Activated CD4-positive, alpha-beta memory T cell treated with anti-CD3 and anti-CD28 coated beads, Interleukin-2, amount 10 ng/mL, durations not matched to agents 7 days and 5 days (primary cell): Measurements from ENCODE around the gene MAD1L1. TPM values are rescaled to one million over a fixed set of nuclear protein-coding genes. Genes with fewer than 3 reads are reported as not detected.
A peak's percentile ranks its signal among the peaks of the same experiment; 100 is the strongest.

Source experiments
- CTCF ChIA-PET: fragments of 350-600 bp; sonication (Branson Sonifier 250); formaldehyde crosslinking; loops from one replicate; lab custom pipeline; 2021; ENCODE audit warnings: antibody characterized with exemption, inconsistent platforms; lab: Charles Lee
- POLR2A ChIA-PET: fragments of 350-600 bp; sonication (Branson Sonifier 250); formaldehyde crosslinking; loops from one replicate; lab custom pipeline; 2021; ENCODE audit warnings: antibody characterized with exemption; lab: Charles Lee
- DNase-seq: peaks from one replicate; pipeline ENCODE4 v3.0.0-alpha.2; 2020
- H3K27ac Mint-ChIP-seq: one replicate; pipeline ENCODE4 v1.8.0; 2021; ENCODE audit warnings: mild to moderate bottlenecking, mixed read lengths
- H3K27me3 Mint-ChIP-seq: one replicate; pipeline ENCODE4 v1.8.0; 2021; ENCODE audit warnings: mixed read lengths
- H3K36me3 Mint-ChIP-seq: one replicate; pipeline ENCODE4 v1.8.0; 2021; ENCODE audit warnings: low read depth, mixed read lengths
- H3K4me1 Mint-ChIP-seq: one replicate; pipeline ENCODE4 v1.8.0; 2021; ENCODE audit warnings: mixed read lengths
- H3K4me3 Mint-ChIP-seq: one replicate; pipeline ENCODE4 v1.8.0; 2021; ENCODE audit warnings: mild to moderate bottlenecking, mixed read lengths
- H3K9me3 Mint-ChIP-seq: one replicate; pipeline ENCODE4 v1.8.0; 2021; ENCODE audit warnings: mixed read lengths
- total RNA-seq, 2 experiments: library from RNA; stranded (reverse); gene quantifications; one replicate each; pipeline ENCODE4 v1.2.3, GENCODE V29; 2021

The MAD1L1 gene
- 100 to 1,000 TPM; 120 to 136 TPM for total RNA-seq

GRCh38 chr7:2232766-2233520 is at the start of gene MAD1L1:
MAD1L1 (minus strand) TSS chr7:2232945; CDS start chr7:2230133, 2,812 bp downstream.
- H3K27ac Mint-ChIP-seq, result peak within 1 kb of the TSS; percentile 82
- no peaks in the 10 kb centered on the region for H3K9me3 Mint-ChIP-seq
- peak; percentile 92 for DNase-seq
- ChIA-PET CTCF (interaction anchor here (0.9 to 1.7 kb wide), 3 partner anchors 8 to 129 kb away, joined by 3 to 5 read pairs (median 5); partner anchors contain the start of genes MRM2 and NUDT1), POLR2A (interaction anchor here (1.0 to 3.4 kb wide), 6 partner anchors 9 to 123 kb away, joined by 3 to 38 read pairs (median 4); partner anchors contain the start of genes EIF3B, MRM2 and NUDT1)
- peak within 1 kb of the TSS; percentile 87 for H3K4me3 Mint-ChIP-seq
- peaks cover 41% of the 10 kb centered on the region for H3K4me1 Mint-ChIP-seq
- H3K36me3 Mint-ChIP-seq, result peaks cover 34% of the 10 kb centered on the region
- H3K27me3 Mint-ChIP-seq, result no peaks in the 10 kb centered on the region

- CTCF ChIA-PET, result no interaction called here
- Mint-ChIP-seq H3K4me1 (no peaks in the 10 kb centered on the region), H3K9me3 (no peaks in the 10 kb centered on the region), H3K27ac (no peak overlapping the region), H3K27me3 (no peaks in the 10 kb centered on the region), H3K4me3 (no peak overlapping the region), H3K36me3 (peaks cover under 1% of the 10 kb centered on the region)
- POLR2A ChIA-PET, result no interaction called here
- DNase-seq, result no peak
Observed at GRCh38 chr7:2282185-2282751, 49.5 kb upstream of the MAD1L1 start.

- Mint-ChIP-seq H3K9me3 (no peaks in the 10 kb centered on the region), H3K27ac (no peak overlapping the region), H3K27me3 (no peaks in the 10 kb centered on the region), H3K4me1 (no peaks in the 10 kb centered on the region), H3K4me3 (no peak overlapping the region), H3K36me3 (peaks cover 5% of the 10 kb centered on the region)
- no peak for DNase-seq
- POLR2A ChIA-PET, result interaction anchor here (0.6 kb wide), 1 partner anchor 59 kb away, joined by 3 read pairs; no protein-coding TSS in a partner anchor
- CTCF ChIA-PET, result no interaction called here
Observed at GRCh38 chr7:2281541-2281940, 48.8 kb upstream of the MAD1L1 start.

- Mint-ChIP-seq H3K4me3 (no peak overlapping the region), H3K36me3 (peaks cover 5% of the 10 kb centered on the region), H3K9me3 (no peaks in the 10 kb centered on the region), H3K27ac (no peak overlapping the region), H3K27me3 (no peaks in the 10 kb centered on the region), H3K4me1 (no peaks in the 10 kb centered on the region)
- CTCF ChIA-PET, result interaction anchor here (0.6 kb wide), 1 partner anchor 69 kb away, joined by 4 read pairs; no protein-coding TSS in a partner anchor
- DNase-seq, result no peak
- POLR2A ChIA-PET, result no interaction called here
Observed at GRCh38 chr7:2280424-2280823, 47.7 kb upstream of the MAD1L1 start.

- Mint-ChIP-seq H3K27ac (no peak overlapping the region), H3K36me3 (peaks cover 5% of the 10 kb centered on the region), H3K27me3 (no peaks in the 10 kb centered on the region), H3K4me1 (no peaks in the 10 kb centered on the region), H3K4me3 (no peak overlapping the region), H3K9me3 (no peaks in the 10 kb centered on the region)
- CTCF ChIA-PET, result interaction anchor here (0.6 kb wide), 1 partner anchor 69 kb away, joined by 4 read pairs; no protein-coding TSS in a partner anchor
- POLR2A ChIA-PET, result no interaction called here
- no peak for DNase-seq
Observed at GRCh38 chr7:2279896-2280295, 47.2 kb upstream of the MAD1L1 start.

- ChIA-PET POLR2A (no interaction called here), CTCF (no interaction called here)
- Mint-ChIP-seq H3K4me1 (no peaks in the 10 kb centered on the region), H3K27me3 (no peaks in the 10 kb centered on the region), H3K27ac (no peak overlapping the region), H3K4me3 (no peak overlapping the region), H3K36me3 (peaks cover 5% of the 10 kb centered on the region), H3K9me3 (no peaks in the 10 kb centered on the region)
- DNase-seq, result no peak
Observed at GRCh38 chr7:2278026-2278425, 45.3 kb upstream of the MAD1L1 start.

- no peak for DNase-seq
- POLR2A ChIA-PET, result no interaction called here
Observed at GRCh38 chr7:2276107-2276506, 43.4 kb upstream of the MAD1L1 start.

GRCh38 chr7:2275101-2275500 is 42.4 kb upstream of the MAD1L1 start:
- Mint-ChIP-seq H3K9me3 (no peaks in the 10 kb centered on the region), H3K4me1 (no peaks in the 10 kb centered on the region), H3K27ac (no peak overlapping the region), H3K4me3 (no peak overlapping the region), H3K36me3 (peaks cover 5% of the 10 kb centered on the region), H3K27me3 (no peaks in the 10 kb centered on the region)
- no peak for DNase-seq
- ChIA-PET POLR2A (no interaction called here), CTCF (no interaction called here)

More at GRCh38 chr7:2276107-2276506, 43.4 kb upstream of the MAD1L1 start:
- peaks cover 5% of the 10 kb centered on the region for H3K36me3 Mint-ChIP-seq
- no peak overlapping the region for H3K4me3 Mint-ChIP-seq
- H3K9me3 Mint-ChIP-seq, result no peaks in the 10 kb centered on the region
- no peak overlapping the region for H3K27ac Mint-ChIP-seq
- no peaks in the 10 kb centered on the region for H3K4me1 Mint-ChIP-seq
- CTCF ChIA-PET, result no interaction called here
- no peaks in the 10 kb centered on the region for H3K27me3 Mint-ChIP-seq

- ChIA-PET POLR2A (no interaction called here), CTCF (no interaction called here)
Observed at GRCh38 chr7:2274666-2275065, 41.9 kb upstream of the MAD1L1 start.

GRCh38 chr7:2273866-2274265 is 41.1 kb upstream of the MAD1L1 start:
- Mint-ChIP-seq H3K27ac (no peak overlapping the region), H3K9me3 (no peaks in the 10 kb centered on the region), H3K36me3 (peaks cover 7% of the 10 kb centered on the region), H3K27me3 (no peaks in the 10 kb centered on the region), H3K4me1 (no peaks in the 10 kb centered on the region), H3K4me3 (no peak overlapping the region)
- DNase-seq, result no peak
- CTCF ChIA-PET, result interaction anchor here (0.7 kb wide), 1 partner anchor 26 kb away, joined by 3 read pairs; no protein-coding TSS in a partner anchor
- POLR2A ChIA-PET, result no interaction called here

More at GRCh38 chr7:2274666-2275065, 41.9 kb upstream of the MAD1L1 start:
- Mint-ChIP-seq H3K36me3 (peaks cover 5% of the 10 kb centered on the region), H3K4me1 (no peaks in the 10 kb centered on the region), H3K9me3 (no peaks in the 10 kb centered on the region), H3K27ac (no peak overlapping the region), H3K27me3 (no peaks in the 10 kb centered on the region), H3K4me3 (no peak overlapping the region)
- DNase-seq, result no peak

GRCh38 chr7:2272031-2272430 is 39.3 kb upstream of the MAD1L1 start:
- no peaks in the 10 kb centered on the region for H3K9me3 Mint-ChIP-seq
- H3K4me3 Mint-ChIP-seq, result no peak overlapping the region
- no peak overlapping the region for H3K27ac Mint-ChIP-seq
- CTCF ChIA-PET, result no interaction called here
- DNase-seq, result no peak
- no peaks in the 10 kb centered on the region for H3K27me3 Mint-ChIP-seq
- H3K36me3 Mint-ChIP-seq, result peaks cover 5% of the 10 kb centered on the region
- POLR2A ChIA-PET, result no interaction called here
- H3K4me1 Mint-ChIP-seq, result no peaks in the 10 kb centered on the region

- no peaks in the 10 kb centered on the region for H3K9me3 Mint-ChIP-seq
- POLR2A ChIA-PET, result no interaction called here
- CTCF ChIA-PET, result no interaction called here
Observed at GRCh38 chr7:2271273-2272026, 38.7 kb upstream of the MAD1L1 start.

GRCh38 chr7:2270495-2270894 is 37.8 kb upstream of the MAD1L1 start:
- Mint-ChIP-seq H3K4me1 (no peaks in the 10 kb centered on the region), H3K9me3 (no peaks in the 10 kb centered on the region), H3K27ac (no peak overlapping the region), H3K4me3 (no peak overlapping the region), H3K36me3 (peaks cover 2% of the 10 kb centered on the region), H3K27me3 (no peaks in the 10 kb centered on the region)
- no peak for DNase-seq
- POLR2A ChIA-PET, result no interaction called here
- CTCF ChIA-PET, result no interaction called here

More at GRCh38 chr7:2271273-2272026, 38.7 kb upstream of the MAD1L1 start:
- Mint-ChIP-seq H3K4me1 (no peaks in the 10 kb centered on the region), H3K4me3 (no peak overlapping the region), H3K27ac (no peak overlapping the region), H3K36me3 (peaks cover 2% of the 10 kb centered on the region), H3K27me3 (no peaks in the 10 kb centered on the region)
- DNase-seq, result no peak
